Effector memory CD4-positive, alpha-beta T cell (primary cell): ENCODE data around the gene CFAP47.
"Not testable (repeated sequence)": the region's sequence is repeated elsewhere in the genome, so short reads cannot be mapped to it uniquely, and the experiment has no call there.

Experiments used
- DNase-seq, 3 donors: peaks; one replicate each; pipeline ENCODE4 v3.0.0-alpha.2; 2020
- H3K27ac ChIP-seq: 2 replicates; pipeline ENCODE4 v1.7.0; 2013; ENCODE audit warnings: mild to moderate bottlenecking, low read length, moderate library complexity; ENCODE audit not compliant: insufficient read depth, poor library complexity, severe bottlenecking
- H3K27me3 ChIP-seq: replicated peaks from 2 replicates; pipeline ENCODE4 v1.7.0; 2013; ENCODE audit warnings: mild to moderate bottlenecking, low read length; ENCODE audit not compliant: insufficient read depth, control insufficient read depth, poor library complexity, severe bottlenecking
- H3K36me3 ChIP-seq: 2 replicates; pipeline ENCODE4 v1.7.0; 2013; ENCODE audit warnings: mild to moderate bottlenecking, low read length, moderate library complexity; ENCODE audit not compliant: control insufficient read depth, insufficient read depth
- H3K4me1 ChIP-seq: 2 replicates; pipeline ENCODE4 v1.7.0; 2013; ENCODE audit warnings: low read length, mild to moderate bottlenecking; ENCODE audit not compliant: control insufficient read depth, insufficient read depth, poor library complexity, severe bottlenecking
- H3K4me3 ChIP-seq: 2 replicates; pipeline ENCODE4 v1.7.0; 2013; ENCODE audit warnings: low read length, low read depth, mild to moderate bottlenecking; ENCODE audit not compliant: insufficient read depth, poor library complexity, severe bottlenecking
- H3K9me3 ChIP-seq: 2 replicates; pipeline ENCODE4 v1.7.0; 2013; ENCODE audit warnings: mild to moderate bottlenecking, low read length, moderate library complexity; ENCODE audit not compliant: control insufficient read depth

Gene CFAP47

GRCh38 chrX:36071061-36071460 lies 151.5 kb downstream of the CFAP47 start:
- Histone ChIP-seq H3K36me3 (no peaks in the 10 kb centered on the region), H3K4me1 (no peaks in the 10 kb centered on the region), H3K4me3 (no peak overlapping the region)

GRCh38 chrX:36075009-36075408 lies 155.5 kb downstream of the CFAP47 start:
- H3K36me3 ChIP-seq, H3K9me3 ChIP-seq, H3K27ac ChIP-seq, H3K27me3 ChIP-seq, H3K4me3 ChIP-seq, H3K4me1 ChIP-seq, DNase-seq: not testable (repeated sequence)

More at GRCh38 chrX:36071061-36071460, 151.5 kb downstream of the CFAP47 start:
- H3K9me3 ChIP-seq: no peaks in the 10 kb centered on the region
- no peaks in the 10 kb centered on the region for H3K27me3 ChIP-seq
- H3K27ac ChIP-seq: no peak overlapping the region
- no peak for DNase-seq

- H3K4me3 ChIP-seq: no peak overlapping the region
- H3K9me3 ChIP-seq: no peaks in the 10 kb centered on the region
- no peaks in the 10 kb centered on the region for H3K36me3 ChIP-seq
- H3K4me1 ChIP-seq: no peaks in the 10 kb centered on the region
- no peak for DNase-seq
- no peak overlapping the region for H3K27ac ChIP-seq
- no peaks in the 10 kb centered on the region for H3K27me3 ChIP-seq
Observed at GRCh38 chrX:36083256-36083655, 163.7 kb downstream of the CFAP47 start.

- no peaks in the 10 kb centered on the region for H3K27me3 ChIP-seq
- no peaks in the 10 kb centered on the region for H3K9me3 ChIP-seq
- no peaks in the 10 kb centered on the region for H3K4me1 ChIP-seq
- H3K36me3 ChIP-seq: no peaks in the 10 kb centered on the region
- no peak overlapping the region for H3K27ac ChIP-seq
- no peak for DNase-seq
- no peak overlapping the region for H3K4me3 ChIP-seq
Observed at GRCh38 chrX:36087366-36087765, 167.8 kb downstream of the CFAP47 start.

GRCh38 chrX:36088939-36089338 lies 169.4 kb downstream of the CFAP47 start:
- H3K4me3 ChIP-seq, H3K27ac ChIP-seq, H3K9me3 ChIP-seq, H3K27me3 ChIP-seq, DNase-seq, H3K4me1 ChIP-seq, H3K36me3 ChIP-seq: not testable (repeated sequence)

- no peak overlapping the region for H3K4me3 ChIP-seq
- H3K4me1 ChIP-seq: no peaks in the 10 kb centered on the region
- no peaks in the 10 kb centered on the region for H3K9me3 ChIP-seq
- H3K27ac ChIP-seq: no peak overlapping the region
- H3K36me3 ChIP-seq: no peaks in the 10 kb centered on the region
- no peaks in the 10 kb centered on the region for H3K27me3 ChIP-seq
- no peak for DNase-seq
Observed at GRCh38 chrX:36102425-36102824, 182.9 kb downstream of the CFAP47 start.

- Histone ChIP-seq H3K27me3 (no peaks in the 10 kb centered on the region), H3K36me3 (no peaks in the 10 kb centered on the region), H3K4me1 (no peaks in the 10 kb centered on the region), H3K27ac (no peak overlapping the region), H3K9me3 (no peaks in the 10 kb centered on the region), H3K4me3 (no peak overlapping the region)
- DNase-seq: no peak
Observed at GRCh38 chrX:36116222-36116621, 196.7 kb downstream of the CFAP47 start.

GRCh38 chrX:36159254-36159653 lies 239.7 kb downstream of the CFAP47 start:
- no peaks in the 10 kb centered on the region for H3K4me1 ChIP-seq
- no peak for DNase-seq
- H3K27me3 ChIP-seq: no peaks in the 10 kb centered on the region
- no peaks in the 10 kb centered on the region for H3K9me3 ChIP-seq
- H3K27ac ChIP-seq: no peak overlapping the region
- no peaks in the 10 kb centered on the region for H3K36me3 ChIP-seq
- no peak overlapping the region for H3K4me3 ChIP-seq

- no peak overlapping the region for H3K27ac ChIP-seq
- no peaks in the 10 kb centered on the region for H3K27me3 ChIP-seq
- H3K36me3 ChIP-seq: no peaks in the 10 kb centered on the region
- no peak for DNase-seq
- no peaks in the 10 kb centered on the region for H3K9me3 ChIP-seq
- H3K4me1 ChIP-seq: no peaks in the 10 kb centered on the region
- no peak overlapping the region for H3K4me3 ChIP-seq
Observed at GRCh38 chrX:36160081-36160480, 240.5 kb downstream of the CFAP47 start.

GRCh38 chrX:36198575-36198974 lies 279.0 kb downstream of the CFAP47 start:
- no peak overlapping the region for H3K4me3 ChIP-seq
- H3K4me1 ChIP-seq: no peaks in the 10 kb centered on the region
- no peak for DNase-seq
- H3K9me3 ChIP-seq: no peaks in the 10 kb centered on the region
- no peaks in the 10 kb centered on the region for H3K36me3 ChIP-seq
- H3K27ac ChIP-seq: no peak overlapping the region
- no peaks in the 10 kb centered on the region for H3K27me3 ChIP-seq

GRCh38 chrX:36199928-36200327 lies 280.4 kb downstream of the CFAP47 start:
- DNase-seq: no peak
- Histone ChIP-seq H3K27ac (no peak overlapping the region), H3K9me3 (no peaks in the 10 kb centered on the region), H3K4me3 (no peak overlapping the region), H3K4me1 (no peaks in the 10 kb centered on the region), H3K36me3 (no peaks in the 10 kb centered on the region), H3K27me3 (no peaks in the 10 kb centered on the region)
